ENCODE results near the gene OPRM1.

Gene OPRM1

GRCh38 chr6:154202339-154202738, 163.3 kb downstream of the OPRM1 start:
- in situ Hi-C loops (cut with MboI; ENCODE audit: low sequenced_read_pairs): no loop called here

- in situ Hi-C loops (cut with MboI; ENCODE audit: low sequenced_read_pairs): no loop called here
These were observed 163.9 kb downstream of the OPRM1 start for GRCh38 chr6:154202958-154203357.

DNA sequence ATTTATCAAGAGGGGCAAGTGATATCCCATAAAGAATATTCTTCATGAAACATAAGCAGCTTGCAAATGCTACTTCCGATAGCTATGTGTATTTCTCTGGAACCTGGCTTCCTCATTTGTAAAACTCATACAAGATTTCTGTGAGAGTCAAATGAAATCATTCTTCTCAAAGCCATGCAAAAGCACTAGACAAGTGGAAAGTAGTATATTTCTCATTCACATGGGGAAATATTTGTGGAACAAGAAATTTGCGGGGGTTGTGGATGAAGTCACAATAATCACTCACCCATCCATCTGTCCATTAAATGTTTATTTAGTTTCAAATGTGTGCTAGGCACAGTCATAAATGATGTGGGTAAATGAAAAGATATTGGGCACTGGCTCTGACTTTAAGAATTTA, 167.1 kb downstream of the OPRM1 start:
- in situ Hi-C loops (cut with MboI; ENCODE audit: low sequenced_read_pairs): no loop called here

GRCh38 chr6:154206996-154207395, 168.0 kb downstream of the OPRM1 start:
- in situ Hi-C loops (cut with MboI; ENCODE audit: low sequenced_read_pairs): no loop called here

DNA sequence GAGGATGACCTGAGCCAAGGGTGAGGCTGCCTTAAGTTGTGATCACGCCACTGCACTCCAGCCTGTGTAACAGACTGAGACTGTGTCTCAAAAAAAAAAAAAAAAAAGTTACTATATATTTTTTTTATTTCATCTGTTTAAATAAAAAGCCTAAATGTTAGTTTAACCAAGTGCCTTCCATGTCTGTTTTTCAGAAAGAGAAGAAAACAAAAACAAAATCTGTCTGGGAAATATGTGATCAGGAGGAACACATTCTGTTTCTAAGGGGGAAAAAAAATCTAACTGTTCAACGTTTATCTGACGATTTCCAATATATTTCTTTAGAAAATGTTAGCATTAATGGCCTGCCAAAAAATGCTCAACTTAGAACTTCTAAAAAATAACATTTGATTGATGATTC, 170.5 kb downstream of the OPRM1 start:
- in situ Hi-C loops (cut with MboI; ENCODE audit: low sequenced_read_pairs): no loop called here

DNA sequence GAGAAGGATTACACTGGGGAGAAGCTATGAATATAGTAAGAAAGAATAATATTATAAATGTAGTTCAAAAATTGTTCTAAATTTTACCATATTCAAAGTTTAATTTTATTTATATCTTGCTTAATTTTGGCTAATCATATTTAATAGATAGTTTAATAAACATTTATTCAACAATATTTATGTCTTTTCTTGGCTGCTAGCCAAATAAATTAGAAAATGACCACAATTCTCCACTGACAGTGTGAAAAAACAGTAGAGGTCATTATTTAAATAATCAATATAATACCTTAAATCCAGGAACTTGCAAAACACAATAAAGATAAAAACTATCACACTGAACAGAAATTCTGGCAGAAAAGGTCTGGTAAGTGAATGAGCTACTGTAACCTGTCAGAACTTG, 171.6 kb downstream of the OPRM1 start:
- in situ Hi-C loops (cut with MboI; ENCODE audit: low sequenced_read_pairs): no loop called here

- in situ Hi-C loops (cut with MboI; ENCODE audit: low sequenced_read_pairs): no loop called here
These were observed 174.7 kb downstream of the OPRM1 start for GRCh38 chr6:154213782-154214181.

DNA sequence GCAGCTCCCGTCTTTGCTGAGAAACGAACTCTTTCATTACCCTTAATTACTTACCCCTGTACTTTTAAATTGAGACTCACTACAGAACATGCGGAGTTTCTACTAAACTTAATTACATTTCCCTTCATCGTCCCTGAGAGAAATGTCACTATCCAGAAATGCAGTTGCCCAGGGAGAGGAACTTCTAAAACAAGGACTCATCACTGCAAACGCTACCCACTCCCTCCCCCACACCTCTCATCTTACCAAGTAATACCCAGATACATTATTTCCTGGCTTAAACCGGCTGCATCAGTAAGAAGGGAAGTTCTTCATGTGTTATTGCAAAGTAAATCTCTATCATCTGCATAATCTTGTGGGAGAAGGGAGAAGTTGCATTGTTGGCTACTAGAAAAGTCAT, 179.3 kb downstream of the OPRM1 start:
- in situ Hi-C loops (cut with MboI; ENCODE audit: low sequenced_read_pairs): no loop called here

- in situ Hi-C loops (cut with MboI; ENCODE audit: low sequenced_read_pairs): no loop called here
These were observed 179.7 kb downstream of the OPRM1 start for GRCh38 chr6:154218787-154219186.

GRCh38 chr6:154219250-154219649, 180.2 kb downstream of the OPRM1 start:
- in situ Hi-C loops (cut with MboI; ENCODE audit: low sequenced_read_pairs): no loop called here

DNA sequence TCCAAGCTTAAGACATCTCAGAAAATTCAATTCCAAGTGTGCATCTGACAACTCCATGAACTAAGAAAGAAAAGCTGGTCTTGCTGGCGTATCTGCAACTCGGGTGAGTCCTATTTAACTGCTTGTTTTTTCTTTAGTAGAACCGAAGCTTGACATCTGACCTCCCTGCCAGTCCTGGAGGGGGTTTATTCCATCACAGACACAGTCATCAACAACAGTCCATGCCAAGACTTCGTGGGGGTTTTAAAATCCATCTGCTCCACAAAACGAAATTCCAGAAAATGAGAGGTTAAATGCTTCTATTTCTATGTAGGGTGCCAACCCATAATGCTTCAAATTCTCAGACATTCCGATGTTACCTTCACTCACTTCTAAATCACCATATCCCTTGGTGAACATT, 183.7 kb downstream of the OPRM1 start:
- in situ Hi-C loops (cut with MboI; ENCODE audit: low sequenced_read_pairs): no loop called here

GRCh38 chr6:154223296-154223695, 184.3 kb downstream of the OPRM1 start:
- in situ Hi-C loops (cut with MboI; ENCODE audit: low sequenced_read_pairs): no loop called here

DNA sequence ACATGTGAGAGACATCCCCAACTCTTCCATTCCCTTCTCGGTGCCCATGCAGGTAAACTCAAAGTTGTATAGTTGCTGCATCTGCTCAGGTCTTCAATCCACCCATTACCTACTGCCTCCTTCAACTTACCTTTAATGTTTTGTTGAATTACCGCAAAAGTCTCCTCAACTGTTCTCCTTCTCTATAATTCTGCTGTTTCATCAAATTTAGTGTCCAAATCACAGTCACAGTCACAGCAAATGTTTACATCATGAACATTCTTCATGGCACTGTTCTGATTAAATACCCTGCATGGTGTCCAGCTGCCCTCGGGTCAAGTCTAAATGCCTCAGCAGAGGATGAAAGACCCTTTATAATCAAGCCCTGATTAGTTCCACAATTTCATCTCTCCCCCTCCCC, 187.4 kb downstream of the OPRM1 start:
- in situ Hi-C loops (cut with MboI; ENCODE audit: low sequenced_read_pairs): no loop called here

- in situ Hi-C loops (cut with MboI; ENCODE audit: low sequenced_read_pairs): no loop called here
These were observed 189.0 kb downstream of the OPRM1 start for GRCh38 chr6:154227862-154228520.

GRCh38 chr6:154228521-154228905, 189.5 kb downstream of the OPRM1 start:
- in situ Hi-C loops (cut with MboI; ENCODE audit: low sequenced_read_pairs): no loop called here

DNA sequence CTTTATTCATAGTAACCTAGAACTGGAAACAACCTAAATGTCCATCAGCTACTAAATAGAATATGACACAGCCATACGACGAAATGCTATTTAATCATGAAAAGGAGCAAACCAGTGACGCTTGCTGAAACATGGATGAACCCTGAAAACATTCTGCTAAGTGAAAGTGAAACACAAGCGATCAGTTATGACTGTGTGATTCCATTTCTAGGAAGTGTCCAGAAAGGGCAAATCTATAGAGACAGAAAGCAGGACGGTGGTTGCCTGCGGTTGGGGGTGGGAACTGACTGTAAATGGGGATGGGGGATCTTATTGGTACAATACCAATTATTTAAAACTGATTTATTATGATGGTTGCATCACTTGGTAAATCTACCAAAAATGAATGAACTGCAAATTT, 190.7 kb downstream of the OPRM1 start:
- in situ Hi-C loops (cut with MboI; ENCODE audit: low sequenced_read_pairs): no loop called here

DNA sequence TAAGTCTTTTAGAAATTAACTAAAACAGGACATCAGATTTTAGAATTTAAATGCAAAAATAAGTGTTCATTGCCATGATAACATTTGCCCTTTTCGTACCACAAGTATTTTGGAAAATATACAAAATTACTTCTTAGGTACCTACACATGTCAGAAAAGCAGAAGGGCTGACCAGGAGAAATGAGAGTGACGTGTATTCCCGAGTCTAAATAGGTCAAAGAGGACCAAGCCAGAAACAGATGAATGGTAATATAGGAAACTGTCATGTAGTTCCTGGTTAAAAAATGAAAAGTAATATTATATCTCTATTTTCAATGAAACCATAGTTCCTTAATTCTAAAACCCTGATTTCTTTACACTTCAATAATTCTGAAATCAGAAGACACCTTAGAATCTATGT, 191.4 kb downstream of the OPRM1 start:
- in situ Hi-C loops (cut with MboI; ENCODE audit: low sequenced_read_pairs): no loop called here

DNA sequence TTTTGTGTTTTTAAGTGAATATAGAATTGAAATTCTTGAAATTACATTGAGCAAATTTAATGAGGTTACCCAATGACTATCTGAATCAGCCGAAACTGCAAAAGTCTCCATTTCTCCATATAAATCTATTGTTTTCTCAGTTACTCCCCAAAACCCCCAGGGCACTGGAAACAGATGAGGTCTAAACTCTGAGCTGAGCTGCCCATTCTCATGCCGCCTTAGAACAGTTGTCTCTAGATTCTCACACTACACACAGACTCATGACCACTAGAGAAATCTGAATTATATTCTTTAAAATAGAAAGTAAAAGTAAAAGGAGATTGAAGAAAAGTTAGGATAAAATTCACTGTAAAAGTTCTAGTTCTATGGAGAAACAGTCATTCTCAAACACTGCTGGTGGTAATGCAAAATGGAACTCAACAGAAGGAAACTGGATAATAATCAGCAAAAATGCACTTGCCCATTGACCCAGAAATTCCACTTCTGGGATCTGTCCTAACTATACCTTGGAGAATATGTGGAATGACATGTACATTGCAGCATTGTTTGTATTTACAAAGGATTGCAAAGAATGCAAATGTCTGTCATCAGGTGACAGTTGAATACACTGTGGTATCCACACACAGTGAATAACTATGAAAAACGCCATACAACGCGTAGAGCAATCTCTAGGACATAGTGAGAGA, 192.0 kb downstream of the OPRM1 start:
- in situ Hi-C loops (cut with MboI; ENCODE audit: low sequenced_read_pairs): no loop called here

GRCh38 chr6:154232013-154232910, 193.2 kb downstream of the OPRM1 start:
- in situ Hi-C loops (cut with MboI; ENCODE audit: low sequenced_read_pairs): no loop called here

DNA sequence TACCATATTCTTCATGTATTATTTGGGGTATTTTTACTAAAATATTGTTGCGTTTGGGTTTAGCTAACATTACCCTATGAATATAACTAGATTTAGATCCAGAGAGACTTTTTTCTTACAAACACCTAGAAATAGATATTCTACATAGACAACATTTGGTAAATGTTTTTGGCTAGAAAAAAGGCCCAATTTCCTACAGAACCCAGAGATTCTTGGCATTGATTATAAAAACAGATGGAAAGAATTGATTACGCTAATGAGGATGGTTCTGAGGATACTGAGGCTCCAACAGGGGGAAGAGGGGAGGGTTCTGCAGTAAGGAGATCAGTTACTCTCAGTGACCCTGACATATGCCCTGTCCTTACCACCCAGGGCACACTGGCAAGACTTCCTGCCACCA, 194.3 kb downstream of the OPRM1 start:
- in situ Hi-C loops (cut with MboI; ENCODE audit: low sequenced_read_pairs): no loop called here

DNA sequence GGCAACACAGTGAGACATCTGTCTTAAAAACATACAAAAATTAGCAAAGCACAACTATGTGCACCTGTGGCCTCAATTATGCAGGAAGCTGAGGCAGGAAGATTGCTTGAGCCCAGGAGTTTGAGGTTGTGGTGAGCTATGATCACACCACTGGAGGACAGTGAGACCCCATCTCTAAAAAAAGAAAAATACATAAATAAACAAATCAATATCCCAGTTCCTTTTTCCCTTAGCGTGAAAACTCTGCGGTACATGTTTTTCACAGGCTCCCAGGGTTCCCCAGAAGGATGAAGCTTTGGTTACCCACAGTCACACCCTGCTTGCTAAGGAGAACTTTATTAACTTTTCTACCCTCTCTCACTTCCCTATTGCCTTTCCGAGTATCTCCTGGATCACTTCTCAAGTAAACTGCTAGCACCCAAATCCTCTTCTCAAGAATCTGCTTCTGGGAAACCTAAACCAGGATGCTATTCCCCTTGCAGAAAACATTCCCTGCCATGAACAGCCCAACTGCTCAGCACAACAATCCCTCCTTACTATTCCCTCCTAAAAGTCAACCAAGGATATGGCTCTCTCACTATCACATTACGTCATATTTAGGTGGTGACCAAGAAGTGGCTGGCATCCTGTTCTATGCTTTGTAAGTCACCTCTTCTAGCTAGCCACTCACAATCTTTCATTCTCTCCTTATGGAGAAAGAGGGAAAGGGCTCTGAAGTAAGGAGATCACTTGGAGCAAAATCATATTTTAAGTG, 195.2 kb downstream of the OPRM1 start:
- in situ Hi-C loops (cut with MboI; ENCODE audit: low sequenced_read_pairs): no loop called here
